GOT3 (cell line): ENCODE data around the gene ATF2.
"Not testable (repeated sequence)": the region's sequence is repeated elsewhere in the genome, so short reads cannot be mapped to it uniquely, and the experiment has no call there.

Source experiments
- DNase-seq: peaks from one replicate; lab custom pipeline; 2025; ENCODE audit warnings: mixed read lengths; lab: John Stamatoyannopoulos, UW

Gene ATF2

GRCh38 chr2:175164235-175164634, 3.8 kb downstream of the ATF2 start:
- DNase-seq, result no peak

- DNase-seq, result no peak
Observed at GRCh38 chr2:175158894-175159293, 9.1 kb downstream of the ATF2 start.

GRCh38 chr2:175156534-175156933, 11.5 kb downstream of the ATF2 start:
- no peak for DNase-seq

GRCh38 chr2:175154661-175155082, 13.3 kb downstream of the ATF2 start:
- DNase-seq, result no peak

- no peak for DNase-seq
Observed at GRCh38 chr2:175152242-175152641, 15.8 kb downstream of the ATF2 start.

GRCh38 chr2:175151791-175152190, 16.2 kb downstream of the ATF2 start:
- DNase-seq, result no peak

GRCh38 chr2:175147186-175147585, 20.8 kb downstream of the ATF2 start:
- DNase-seq, result no peak

- DNase-seq, result no peak
Observed at GRCh38 chr2:175143678-175144077, 24.3 kb downstream of the ATF2 start.

GRCh38 chr2:175143191-175143590, 24.8 kb downstream of the ATF2 start:
- no peak for DNase-seq

GRCh38 chr2:175140332-175140731, 27.7 kb downstream of the ATF2 start:
- no peak for DNase-seq

GRCh38 chr2:175137793-175138192, 30.2 kb downstream of the ATF2 start:
- DNase-seq, result no peak

- DNase-seq, result no peak
Observed at GRCh38 chr2:175136334-175137215, 31.4 kb downstream of the ATF2 start.

GRCh38 chr2:175135862-175136261, 32.1 kb downstream of the ATF2 start:
- DNase-seq, result no peak

GRCh38 chr2:175135177-175135576, 32.8 kb downstream of the ATF2 start:
- no peak for DNase-seq

- no peak for DNase-seq
Observed at GRCh38 chr2:175131252-175131651, 36.8 kb downstream of the ATF2 start.

GRCh38 chr2:175126661-175127060, 41.3 kb downstream of the ATF2 start:
- DNase-seq, result no peak

GRCh38 chr2:175123254-175123653, 44.7 kb downstream of the ATF2 start:
- no peak for DNase-seq

GRCh38 chr2:175111200-175111657, 56.8 kb downstream of the ATF2 start:
- DNase-seq, result no peak

- not testable (repeated sequence) for DNase-seq
Observed at GRCh38 chr2:175108091-175108490, 59.9 kb downstream of the ATF2 start.

- no peak for DNase-seq
Observed at GRCh38 chr2:175107146-175107545, 60.9 kb downstream of the ATF2 start.

GRCh38 chr2:175103191-175103590, 64.8 kb downstream of the ATF2 start:
- DNase-seq, result no peak

- DNase-seq, result no peak
Observed at GRCh38 chr2:175101514-175101913, 66.5 kb downstream of the ATF2 start.

- no peak for DNase-seq
Observed at GRCh38 chr2:175097297-175097696, 70.7 kb downstream of the ATF2 start.

GRCh38 chr2:175084117-175084516, 83.9 kb downstream of the ATF2 start:
- not testable (repeated sequence) for DNase-seq
